Subcutaneous adipose tissue (tissue), 4 donors: ENCODE results near the gene S100P. TPM values are rescaled to one million over a fixed set of nuclear protein-coding genes. Genes with fewer than 3 reads are reported as not detected.

Experiments used
- CTCF ChIP-seq: fragments of 450-650 bp; IDR thresholded peaks from one replicate; pipeline ENCODE4 v1.5.1; 2016; ENCODE audit warnings: low read depth, mild to moderate bottlenecking, control low read depth, antibody characterized with exemption, moderate library complexity
- total RNA-seq, 4 donors: library from RNA; depleted of rRNA; stranded (reverse); fragments of >200 nt; gene quantifications; one replicate each; pipeline ENCODE4 v1.1.0, GENCODE V29; 2016

Gene S100P
- total RNA-seq, 4 donors from 2014 or later: 3.4 TPM; not detected in 3

- no peak for TF ChIP-seq CTCF
These were observed 4.7 kb upstream of the S100P start for GRCh38 chr4:6688879-6689505.

- no peak for TF ChIP-seq CTCF
These were observed 4.1 kb upstream of the S100P start for GRCh38 chr4:6689506-6689960.

GRCh38 chr4:6692379-6692778 lies 1.3 kb upstream of the S100P start:
- no peak for TF ChIP-seq CTCF

- TF ChIP-seq CTCF: no peak
These were observed 872 bp upstream of the S100P start for GRCh38 chr4:6692806-6693205.

GRCh38 chr4:6694177-6694901 lies 661 bp downstream of the S100P start:
- no peak for TF ChIP-seq CTCF

GRCh38 chr4:6695660-6696610 lies 2.3 kb downstream of the S100P start:
- no peak for TF ChIP-seq CTCF

- TF ChIP-seq CTCF: no peak
These were observed 2.9 kb downstream of the S100P start for GRCh38 chr4:6696611-6697010.
